MV-4-11 (cell line): ENCODE results near the gene C10orf53.
A peak's percentile ranks its signal among the peaks of the same experiment; 100 is the strongest.

Experiments used
- DNase-seq: peaks from one replicate; lab custom pipeline; 2025; lab: John Stamatoyannopoulos, UW

The C10orf53 gene, protein sequence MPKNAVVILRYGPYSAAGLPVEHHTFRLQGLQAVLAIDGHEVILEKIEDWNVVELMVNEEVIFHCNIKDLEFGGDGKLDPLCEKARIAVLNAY

DNA sequence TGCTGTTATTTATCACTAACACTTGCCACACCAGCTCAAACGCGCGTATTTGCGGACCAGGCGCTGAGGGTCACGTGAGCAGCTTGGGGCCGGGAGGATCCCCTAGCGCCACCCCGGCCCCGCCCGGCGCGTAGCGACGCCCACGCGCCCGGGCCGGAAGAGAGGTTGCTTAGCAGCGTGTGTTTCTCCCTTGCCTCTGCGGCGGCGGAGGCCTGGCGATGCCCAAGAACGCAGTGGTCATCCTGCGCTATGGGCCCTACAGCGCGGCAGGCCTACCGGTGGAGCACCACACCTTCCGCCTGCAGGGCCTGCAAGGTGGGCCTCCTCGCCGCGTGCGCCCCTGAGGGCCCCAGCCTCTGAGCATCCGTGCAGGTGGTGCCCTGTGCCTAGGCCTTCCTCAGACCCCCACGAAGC is at the start of gene C10orf53:
Gene C10orf53 (plus strand): TSS at position 172 of the 414 bp plus-strand sequence. CDS start 47 bp downstream, at position 219.
- no peak for DNase-seq

DNA sequence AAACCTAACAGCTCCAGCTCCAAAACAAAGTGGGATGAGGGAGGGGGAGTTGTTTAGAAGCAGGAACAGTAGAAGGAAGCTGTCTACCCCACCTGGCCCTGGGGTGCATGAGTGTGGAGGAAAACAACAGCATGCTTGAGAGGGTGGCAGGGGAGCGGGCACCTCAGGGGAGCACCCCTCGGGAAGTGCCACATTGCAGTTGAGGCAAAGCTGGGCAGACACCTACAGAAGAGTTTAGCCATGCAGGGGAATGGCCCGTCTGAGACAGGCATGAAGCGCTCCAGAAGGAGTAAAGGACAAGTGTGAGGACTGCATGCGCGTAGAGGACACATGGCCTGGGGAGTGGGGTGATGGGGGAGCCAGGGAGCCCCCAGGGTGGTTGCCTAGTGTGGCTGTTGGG is 47.5 kb upstream of the C10orf53 start:
- no peak for DNase-seq

DNA sequence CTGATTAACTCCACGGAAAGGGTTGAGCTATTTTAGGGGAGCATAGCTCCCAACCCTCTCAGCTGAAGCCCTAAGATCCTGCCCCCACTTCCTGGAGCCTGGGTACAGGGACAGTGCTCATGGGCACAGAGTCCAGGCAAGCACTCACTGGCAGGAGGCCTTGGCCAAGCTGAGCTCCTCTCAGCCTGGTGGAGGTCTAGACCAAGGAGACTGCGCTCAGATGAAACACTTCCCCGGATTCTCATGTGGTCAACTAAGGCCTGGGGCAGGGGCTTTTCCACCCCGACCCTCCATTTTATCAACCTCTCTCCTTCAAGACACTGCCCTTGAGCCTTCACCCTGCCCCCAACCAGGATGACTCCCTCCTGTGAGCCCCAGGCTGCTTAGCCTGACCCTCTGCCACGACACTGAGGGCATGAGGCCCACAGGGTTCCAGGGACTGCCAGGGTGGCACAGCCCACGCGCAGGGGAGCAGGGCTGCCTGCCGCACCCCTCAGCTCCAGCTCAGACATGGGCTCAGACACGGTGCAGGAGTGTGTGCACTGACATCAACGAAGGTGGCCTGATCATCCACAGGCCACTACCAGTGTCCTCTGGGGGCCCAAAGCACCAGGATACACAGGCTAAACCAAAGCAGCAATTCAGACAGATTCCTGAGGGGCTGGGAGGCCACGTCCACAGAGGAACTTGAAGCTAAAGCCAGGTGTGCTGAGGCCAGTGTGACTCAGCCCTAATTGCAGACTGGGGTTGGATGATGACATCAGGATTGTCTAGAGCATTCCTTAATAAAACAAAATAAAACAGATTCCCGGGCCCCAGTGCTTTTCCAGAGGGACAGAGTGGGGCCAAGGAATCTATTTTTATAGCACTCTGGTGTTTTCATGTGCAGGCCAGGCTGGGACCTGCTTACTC is 46.8 kb upstream of the C10orf53 start:
- DNase-seq = no peak

DNA sequence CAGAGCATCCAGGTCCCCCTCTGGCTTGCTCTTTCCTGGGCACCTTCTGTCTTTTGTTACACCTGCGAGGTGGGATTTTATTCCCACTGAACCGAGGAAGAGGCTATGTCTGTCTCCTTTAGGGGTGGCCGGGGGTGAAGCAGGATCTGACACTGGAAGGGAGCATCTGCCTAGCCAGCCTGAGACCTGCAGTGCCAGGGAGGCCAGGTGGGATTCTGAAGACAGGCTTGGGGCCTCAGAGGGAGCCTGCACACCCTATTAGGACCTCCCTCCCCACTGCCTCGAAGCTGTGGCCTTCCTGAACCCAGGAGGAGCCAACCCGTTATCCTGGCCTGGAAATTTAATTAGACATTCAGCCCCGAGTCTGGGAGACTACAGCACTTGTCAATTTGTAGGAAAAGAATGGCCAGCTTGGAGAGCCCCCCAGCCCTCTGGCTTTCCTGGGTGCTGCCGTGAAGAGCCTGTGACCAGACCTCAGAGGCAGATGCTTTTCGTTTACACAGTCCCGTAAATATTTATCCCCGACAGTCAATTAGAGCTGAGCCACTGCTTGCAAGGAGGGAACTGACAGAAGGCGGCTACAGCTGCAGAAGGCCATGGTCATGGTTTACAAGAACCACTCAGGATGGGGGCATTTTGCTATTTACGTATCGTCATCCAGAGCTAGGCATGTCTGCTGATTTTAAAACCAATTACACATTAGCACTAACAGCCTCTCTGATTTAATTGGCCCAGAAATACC is 46.0 kb upstream of the C10orf53 start:
- DNase-seq = no peak

DNA sequence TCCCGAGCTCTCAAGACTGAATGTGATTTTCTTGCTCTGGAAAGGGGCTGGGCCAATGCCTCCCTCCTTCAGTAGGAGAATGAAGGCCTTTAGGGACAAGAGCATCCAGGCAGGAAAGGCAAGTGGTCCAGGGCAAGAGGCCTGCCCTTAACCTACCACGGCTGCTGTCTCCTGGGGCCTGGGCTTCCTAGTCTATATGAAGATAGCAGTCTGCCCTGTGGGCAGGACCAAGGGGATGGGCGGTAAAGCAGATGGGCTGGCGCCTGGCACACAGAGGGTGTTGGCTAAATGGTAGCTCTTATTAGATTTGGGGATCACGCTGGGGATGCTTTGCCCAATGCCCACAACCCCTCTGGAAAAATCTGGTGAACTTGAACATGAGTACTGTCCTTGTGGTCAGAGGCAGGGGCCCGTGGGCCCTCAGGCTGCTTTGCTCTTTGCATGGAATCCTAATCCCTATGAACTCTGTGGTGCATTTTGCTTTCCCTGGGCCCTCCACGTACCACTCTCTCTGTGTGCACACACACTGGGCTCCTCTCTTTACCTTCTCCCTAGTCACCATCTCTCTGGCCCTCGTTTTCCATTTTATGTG is 45.3 kb upstream of the C10orf53 start:
- DNase-seq = no peak

DNA sequence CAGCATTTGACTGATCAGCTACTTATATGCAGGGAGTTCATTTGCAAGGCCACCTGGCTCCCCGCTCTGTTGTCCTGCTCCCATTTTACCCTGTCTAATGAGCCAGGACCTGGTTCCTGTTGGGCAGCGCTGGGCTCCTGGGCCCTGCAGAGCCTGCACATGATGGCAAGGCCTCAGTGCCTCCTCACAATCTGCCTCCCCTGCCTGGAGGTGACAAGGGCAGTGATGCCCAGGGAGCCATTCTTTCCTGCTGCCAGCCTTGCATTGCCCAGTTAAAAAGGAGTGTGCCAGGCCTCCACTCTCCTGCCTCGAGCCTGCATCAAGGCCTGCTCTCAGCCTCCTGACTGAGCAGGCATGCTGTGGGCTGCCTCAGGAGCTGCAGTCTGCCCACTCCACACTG is 37.1 kb upstream of the C10orf53 start:
- DNase-seq = no peak

DNA sequence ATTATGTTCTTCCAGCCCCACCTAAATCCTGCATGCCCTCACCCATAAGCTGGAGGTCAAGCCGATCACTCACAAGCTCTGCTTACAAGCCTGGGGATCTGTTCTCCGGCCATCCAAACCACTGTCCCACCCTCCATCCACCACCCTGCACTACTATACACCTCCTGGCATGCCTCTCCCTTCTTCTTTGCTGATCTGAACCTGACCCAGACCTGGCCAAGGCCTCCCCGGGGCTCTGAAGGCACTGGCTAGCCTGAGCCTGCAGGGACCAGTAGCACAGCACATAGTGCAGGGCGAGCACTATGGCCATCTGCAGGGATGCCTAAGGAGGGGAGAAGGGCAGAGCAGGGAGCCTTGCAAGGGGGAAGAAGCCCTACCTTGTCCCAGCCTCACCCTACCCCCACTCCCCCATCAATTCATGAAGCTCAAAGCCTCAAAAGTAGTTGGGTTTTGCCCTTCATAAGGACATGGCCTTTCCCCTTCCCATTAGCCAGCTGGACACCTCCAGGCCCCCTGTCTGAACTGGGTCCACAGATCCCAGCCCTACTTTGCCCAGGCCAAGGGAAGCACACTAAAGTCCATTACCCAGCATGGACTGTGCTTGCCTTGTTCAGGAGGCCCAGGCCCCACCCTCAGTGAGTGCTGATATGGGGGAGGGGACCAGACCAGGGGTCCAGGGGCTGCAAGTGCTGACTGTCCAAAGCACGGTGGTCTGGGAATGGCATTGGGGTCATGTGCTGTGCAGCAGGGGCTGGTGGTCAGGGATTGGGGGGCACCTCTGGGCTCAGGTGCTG is 36.0 kb upstream of the C10orf53 start:
- DNase-seq = no peak

DNA sequence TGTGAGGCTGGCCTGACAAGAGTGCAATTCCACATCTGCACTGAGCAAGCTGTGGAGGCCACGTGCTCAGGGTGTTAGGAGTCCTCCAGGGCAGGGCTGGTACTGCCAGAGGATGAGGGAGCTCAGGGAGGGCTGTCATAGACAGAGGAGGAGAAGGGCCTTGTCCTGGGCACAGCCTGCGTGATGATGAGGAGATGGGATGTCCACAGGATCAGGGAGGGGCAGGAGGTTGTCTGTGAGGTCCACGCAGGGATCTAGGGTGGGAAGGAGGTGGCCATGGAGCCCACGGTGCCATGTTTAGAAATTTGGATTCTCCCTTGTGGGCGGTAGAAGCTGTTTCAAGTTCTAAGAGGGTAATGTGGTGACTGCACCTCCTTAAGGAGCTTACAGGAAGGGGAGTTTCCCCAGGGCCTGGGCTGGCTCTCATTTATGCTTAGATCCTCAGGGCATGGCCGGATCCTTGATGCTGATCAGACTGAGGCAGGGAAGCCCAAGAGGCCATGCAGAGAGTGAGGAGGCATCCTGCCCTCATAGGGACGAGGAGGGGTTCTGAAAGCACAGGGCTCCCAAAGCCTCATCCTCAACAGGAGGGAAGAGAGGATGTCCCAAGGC is 35.3 kb upstream of the C10orf53 start:
- no peak for DNase-seq

DNA sequence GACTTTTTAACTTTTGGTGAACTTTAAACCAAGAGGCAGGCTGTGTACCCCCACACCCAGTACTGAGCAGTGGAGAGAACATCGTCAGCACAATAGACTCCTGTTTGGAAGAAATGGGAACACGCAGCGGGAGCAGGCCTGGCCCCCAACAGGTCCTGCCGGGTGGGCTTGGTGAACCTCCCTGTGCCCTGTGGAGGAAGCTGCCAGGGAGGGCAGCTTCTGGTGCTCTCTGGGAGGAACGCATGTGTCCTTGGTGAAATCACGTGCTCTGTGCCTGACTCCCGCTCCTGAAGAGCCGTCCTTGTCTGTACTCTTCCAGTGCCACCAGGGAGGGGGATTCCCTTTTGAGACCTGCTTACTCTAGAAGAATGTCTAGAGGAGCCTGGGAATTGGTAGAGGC is 34.0 kb upstream of the C10orf53 start:
- DNase-seq = no peak

DNA sequence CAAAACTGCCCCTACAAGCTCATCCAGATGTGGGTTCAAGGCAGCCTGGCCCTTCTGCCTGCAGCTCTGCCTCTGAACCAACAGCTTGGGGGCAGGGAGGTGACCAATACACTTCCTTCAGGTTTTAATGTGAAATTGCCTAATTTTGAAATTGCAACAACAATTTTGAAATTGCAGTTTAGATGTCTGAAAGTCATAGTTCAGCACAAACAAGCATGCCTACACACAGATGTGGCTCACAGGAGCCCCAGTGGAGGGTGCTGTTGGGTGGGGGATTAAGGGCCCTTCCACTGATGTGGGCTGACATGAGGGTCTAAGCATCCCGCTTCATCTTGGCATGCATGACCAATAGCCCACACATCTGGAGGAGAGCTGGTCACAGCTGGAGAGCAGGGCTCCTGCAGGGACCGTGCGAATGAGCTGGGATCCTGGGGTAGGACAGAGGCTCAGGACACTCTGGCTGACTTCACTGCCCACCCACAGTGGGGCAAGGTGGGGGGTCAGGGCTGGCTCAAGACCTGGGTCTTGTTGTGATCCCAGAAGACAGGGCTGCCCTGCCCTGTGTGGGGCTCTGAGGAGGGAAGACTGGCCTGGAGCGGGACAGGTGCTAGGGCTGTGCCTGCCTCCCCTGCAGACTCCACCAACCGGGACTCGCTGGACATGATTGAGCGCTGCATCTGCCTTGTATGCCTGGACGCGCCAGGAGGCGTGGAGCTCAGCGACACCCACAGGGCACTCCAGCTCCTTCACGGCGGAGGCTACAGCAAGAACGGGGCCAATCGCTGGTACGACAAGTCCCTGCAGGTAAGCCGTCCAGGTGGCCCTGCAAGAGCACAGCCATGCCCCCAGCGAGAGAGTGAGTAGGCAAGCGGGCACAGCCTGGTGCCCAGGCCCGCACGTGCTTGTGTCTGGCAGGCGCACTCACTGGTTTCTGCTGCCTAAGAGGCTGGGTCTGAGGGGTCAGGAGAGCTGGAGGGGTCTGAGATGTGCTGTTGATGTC is 33.3 kb upstream of the C10orf53 start:
- peak; percentile 49 for DNase-seq

DNA sequence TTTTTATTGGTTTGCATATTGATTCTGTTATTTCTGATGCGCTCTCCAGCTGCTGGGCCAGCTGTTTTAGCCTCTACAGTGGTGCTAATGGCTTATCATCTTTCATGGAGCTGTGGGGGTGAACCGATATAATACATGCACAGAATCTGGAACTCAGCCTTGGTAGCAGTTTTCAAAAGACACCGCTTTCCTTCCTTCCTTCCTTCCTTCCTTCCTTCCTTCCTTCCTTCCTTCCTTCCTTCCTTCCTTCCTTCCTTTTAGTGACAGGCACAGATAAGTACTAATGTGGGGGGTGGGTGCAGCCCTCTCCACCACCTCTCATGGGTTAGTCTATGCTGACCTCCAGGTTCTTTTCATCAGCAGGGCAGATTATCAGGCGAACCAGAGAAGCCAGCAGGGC is 31.9 kb upstream of the C10orf53 start:
- DNase-seq = no peak

DNA sequence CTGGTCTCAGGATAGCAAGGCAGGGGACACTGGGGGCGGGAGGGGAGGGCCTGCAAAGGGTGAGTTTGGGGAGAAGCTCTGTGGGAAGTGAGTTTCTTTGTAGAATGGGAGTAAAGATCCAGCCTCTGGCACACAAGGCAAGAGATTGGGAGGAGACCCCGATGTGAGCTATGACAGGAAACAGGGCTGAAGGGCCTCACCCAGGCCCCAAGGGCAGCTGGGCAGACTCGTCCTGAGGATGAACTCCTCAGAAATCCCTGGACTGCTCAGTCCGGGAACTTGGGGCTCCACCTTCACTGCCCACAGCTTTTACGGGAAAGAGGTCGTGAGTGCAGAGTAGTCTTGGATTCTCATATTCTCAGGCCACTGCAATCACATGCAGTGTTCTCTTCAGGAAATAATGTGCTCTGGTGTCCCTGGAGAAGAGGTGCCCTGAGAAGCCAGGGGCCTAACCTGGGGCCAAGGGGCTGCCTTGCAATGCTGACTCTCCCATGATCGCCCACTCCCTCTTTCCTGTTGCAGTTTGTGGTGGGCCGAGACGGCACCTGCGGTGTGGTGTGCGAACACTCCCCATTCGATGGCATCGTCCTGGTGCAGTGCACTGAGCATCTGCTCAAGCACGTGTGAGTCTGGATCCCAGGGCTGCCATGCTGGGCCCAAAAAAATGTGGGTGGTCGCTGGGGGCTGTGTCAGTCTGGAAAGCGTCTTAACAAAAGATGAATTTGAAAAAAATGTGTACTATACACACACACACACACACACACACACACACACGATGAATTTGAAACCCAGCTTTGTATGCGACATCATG is 31.3 kb upstream of the C10orf53 start:
- DNase-seq = no peak

DNA sequence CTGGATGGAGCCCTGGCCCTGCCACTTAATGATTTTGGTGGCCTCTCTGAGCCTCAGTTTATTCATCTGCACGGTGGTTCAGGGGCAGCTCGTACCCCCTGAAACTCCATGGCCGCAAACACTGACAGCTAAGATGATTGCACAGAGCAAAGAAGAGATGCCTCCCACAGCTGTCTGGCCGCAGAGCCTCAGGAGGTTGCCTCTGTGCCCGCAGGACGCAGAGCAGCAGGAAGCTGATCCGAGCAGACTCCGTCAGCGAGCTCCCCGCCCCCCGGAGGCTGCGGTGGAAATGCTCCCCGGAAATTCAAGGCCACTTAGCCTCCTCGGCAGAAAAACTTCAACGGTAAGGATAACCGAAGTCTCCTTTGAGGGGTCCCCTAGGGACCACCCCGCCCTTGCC is 30.2 kb upstream of the C10orf53 start:
- peak; percentile 79 for DNase-seq

DNA sequence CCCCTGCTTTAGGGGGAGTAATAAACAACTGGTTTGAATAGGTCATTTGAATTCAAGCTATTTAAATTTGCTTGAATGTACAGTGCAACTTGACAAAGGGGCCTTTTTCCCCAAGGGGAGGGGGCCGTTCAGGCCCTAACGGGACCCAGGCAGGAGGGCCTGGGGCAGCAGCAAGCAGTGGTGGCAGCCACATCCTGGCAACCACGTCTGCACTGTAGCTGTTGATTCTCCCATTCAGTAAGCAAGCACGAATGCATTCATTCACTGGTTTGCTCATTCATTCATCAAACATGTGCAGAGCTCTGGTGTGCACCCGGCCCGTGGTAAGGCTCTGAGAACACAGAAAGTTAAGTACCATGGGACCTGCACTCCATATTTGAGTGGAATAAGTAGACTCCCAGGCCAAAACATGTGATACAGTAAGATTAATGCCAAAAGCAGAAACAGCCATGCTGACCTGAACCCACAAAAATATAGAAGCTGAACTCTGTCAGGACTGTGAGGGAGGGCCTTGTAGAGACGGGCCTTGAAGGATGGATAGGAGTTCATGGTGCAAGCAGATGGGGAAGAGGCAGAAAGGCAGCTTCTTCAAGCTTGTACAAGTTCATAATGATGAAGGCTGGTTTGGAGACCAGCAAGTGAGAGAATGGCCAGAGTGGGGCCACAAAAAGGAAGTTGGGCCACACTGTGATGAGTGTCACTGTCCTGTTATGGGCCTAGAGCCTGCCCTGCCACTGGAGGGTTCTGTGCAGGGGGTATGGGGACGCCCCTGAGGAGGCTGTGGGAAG is 29.3 kb upstream of the C10orf53 start:
- peak; percentile 23 for DNase-seq

DNA sequence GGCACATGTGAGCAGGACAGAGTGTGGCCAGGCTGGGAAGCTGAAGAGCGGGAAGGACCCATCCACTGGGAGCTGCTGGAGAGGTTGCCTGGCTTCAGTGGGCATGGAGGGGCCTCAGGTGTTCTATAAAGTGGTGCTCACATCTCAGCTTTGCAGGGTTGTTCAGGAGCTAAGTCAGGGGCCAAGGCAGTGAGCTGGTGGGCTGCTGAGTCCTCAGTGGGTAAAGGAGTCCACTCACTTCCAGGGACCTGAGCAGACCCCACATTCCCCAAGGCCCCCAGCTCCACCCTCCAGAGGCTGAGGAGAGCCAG is 28.8 kb upstream of the C10orf53 start:
- no peak for DNase-seq

DNA sequence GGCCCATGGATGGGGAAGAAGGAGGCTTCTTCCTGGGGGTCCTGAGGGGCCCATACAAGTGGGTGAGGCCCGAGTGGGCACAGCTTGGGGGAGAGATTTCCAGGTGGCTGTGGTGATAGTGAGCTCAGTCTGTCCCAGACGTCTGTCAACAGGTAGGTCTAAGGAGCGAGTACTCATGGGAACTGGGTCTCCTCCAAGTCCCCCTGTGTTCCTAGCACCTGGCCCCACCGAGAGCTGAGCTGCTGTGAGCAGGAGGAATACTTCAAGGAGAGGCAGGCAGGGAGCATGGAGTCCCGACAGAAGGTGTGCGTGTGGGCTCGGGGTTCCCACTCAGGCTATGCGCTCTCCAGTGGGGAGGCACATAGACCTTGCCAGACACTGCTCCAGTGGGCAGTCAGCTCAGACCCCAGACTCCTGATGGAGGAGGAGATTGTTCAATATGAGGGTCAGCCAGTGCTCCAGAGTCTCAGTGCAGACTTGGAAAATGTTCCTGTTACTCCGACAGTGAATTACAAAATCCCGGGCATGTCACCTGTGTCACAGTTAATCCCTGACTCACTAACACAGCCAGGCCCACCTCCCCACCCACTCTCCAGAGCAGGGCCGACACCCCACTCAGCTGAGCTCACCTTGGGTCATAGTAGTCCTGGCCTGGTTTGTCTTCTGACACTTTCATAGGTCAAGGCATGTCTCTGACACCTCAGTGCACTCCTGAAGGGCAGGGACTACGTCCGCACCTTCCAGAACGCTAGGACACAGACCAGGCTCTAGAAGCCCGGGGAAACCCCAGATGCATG is 28.2 kb upstream of the C10orf53 start:
- no peak for DNase-seq

DNA sequence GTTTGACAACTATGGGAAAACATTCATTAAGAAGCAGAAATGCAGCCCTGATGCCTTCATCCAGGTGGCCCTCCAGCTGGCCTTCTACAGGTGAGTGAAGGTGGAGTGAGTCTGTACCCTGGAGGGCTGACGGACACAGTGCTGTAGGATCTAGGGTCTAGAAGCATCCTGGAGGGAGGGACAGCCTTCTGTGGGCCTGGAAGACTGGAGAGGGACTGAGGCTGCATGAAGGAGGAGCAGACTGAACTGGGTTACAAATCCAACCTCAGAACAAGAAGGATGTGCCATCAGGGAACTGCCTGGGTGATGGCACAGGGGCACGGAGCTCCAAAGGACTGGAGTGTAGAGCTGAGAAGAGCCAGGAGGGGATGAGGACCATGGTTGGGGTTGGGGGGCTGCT is 27.5 kb upstream of the C10orf53 start:
- DNase-seq = no peak
